HEK293 (cell line): ENCODE data around the gene METTL1.

Experiments used
- PRDM2 ChIP-seq: fragments of 450-650 bp; formaldehyde crosslinking; IDR thresholded peaks from 2 replicates; pipeline ENCODE4 v1.5.1; 2016; ENCODE audit warnings: missing biosample characterization, missing genetic modification characterization, borderline replicate concordance
- REST ChIP-seq: fragments of 450-650 bp; formaldehyde crosslinking; IDR thresholded peaks from 2 replicates; pipeline ENCODE4 v1.5.1; 2016; ENCODE audit warnings: missing biosample characterization, missing genetic modification characterization
- SCRT1 ChIP-seq: fragments of 450-650 bp; formaldehyde crosslinking; IDR thresholded peaks from 2 replicates; pipeline ENCODE4 v1.5.1; 2016; ENCODE audit warnings: missing biosample characterization, missing genetic modification characterization, borderline replicate concordance
- ZBTB11 ChIP-seq: fragments of 450-650 bp; formaldehyde crosslinking; conservative IDR thresholded peaks from 2 replicates; pipeline ENCODE4 v1.5.1; 2016; ENCODE audit warnings: low read depth, missing biosample characterization, missing genetic modification characterization
- ZBTB17 ChIP-seq: fragments of 450-650 bp; formaldehyde crosslinking; IDR thresholded peaks from 2 replicates; pipeline ENCODE4 v1.5.1; 2016; ENCODE audit warnings: missing biosample characterization, missing genetic modification characterization
- ZBTB7A ChIP-seq: fragments of 450-650 bp; formaldehyde crosslinking; IDR thresholded peaks from 2 replicates; pipeline ENCODE4 v1.5.1; 2016; ENCODE audit warnings: low read depth, missing biosample characterization, missing genetic modification characterization
- ZFHX2 ChIP-seq: fragments of 450-650 bp; formaldehyde crosslinking; conservative IDR thresholded peaks from 2 replicates; pipeline ENCODE4 v1.5.1; 2016; ENCODE audit warnings: missing biosample characterization, missing genetic modification characterization
- ZNF10 ChIP-seq: fragments of 450-650 bp; formaldehyde crosslinking; IDR thresholded peaks from 2 replicates; pipeline ENCODE4 v1.5.1; 2017; ENCODE audit warnings: missing biosample characterization, missing genetic modification characterization
- ZNF148 ChIP-seq: fragments of 450-650 bp; formaldehyde crosslinking; IDR thresholded peaks from 2 replicates; pipeline ENCODE4 v1.5.0; 2017; ENCODE audit warnings: missing biosample characterization, missing genetic modification characterization, borderline replicate concordance
- ZNF169 ChIP-seq: fragments of 450-650 bp; formaldehyde crosslinking; IDR thresholded peaks from 2 replicates; pipeline ENCODE4 v1.5.1; 2016; ENCODE audit warnings: missing biosample characterization, missing genetic modification characterization
- ZNF24 ChIP-seq: fragments of 450-650 bp; formaldehyde crosslinking; IDR thresholded peaks from 2 replicates; pipeline ENCODE4 v1.5.1; 2016; ENCODE audit warnings: missing biosample characterization, missing genetic modification characterization
- ZNF514 ChIP-seq: fragments of 450-650 bp; formaldehyde crosslinking; IDR thresholded peaks from 2 replicates; pipeline ENCODE4 v1.5.1; 2016; ENCODE audit warnings: missing biosample characterization, missing genetic modification characterization
- ZNF555 ChIP-seq: fragments of 450-650 bp; formaldehyde crosslinking; conservative IDR thresholded peaks from 2 replicates; pipeline ENCODE4 v1.5.1; 2017; ENCODE audit warnings: missing biosample characterization, mild to moderate bottlenecking, missing genetic modification characterization, inconsistent platforms
- ZNF561 ChIP-seq: fragments of 450-650 bp; IDR thresholded peaks from 2 replicates; pipeline ENCODE4 v1.5.1; 2018; ENCODE audit warnings: missing biosample characterization, missing genetic modification characterization, borderline replicate concordance
- ZNF585B ChIP-seq: fragments of 450-650 bp; formaldehyde crosslinking; IDR thresholded peaks from 2 replicates; pipeline ENCODE4 v1.5.1; 2016; ENCODE audit warnings: missing biosample characterization, missing genetic modification characterization
- ZNF707 ChIP-seq: fragments of 450-650 bp; formaldehyde crosslinking; IDR thresholded peaks from 2 replicates; pipeline ENCODE4 v1.5.1; 2016; ENCODE audit warnings: missing biosample characterization, missing genetic modification characterization
- ZNF830 ChIP-seq: fragments of 450-650 bp; IDR thresholded peaks from 2 replicates; pipeline ENCODE4 v1.5.0; 2018; ENCODE audit warnings: missing biosample characterization, missing genetic modification characterization, low read depth, mild to moderate bottlenecking, moderate library complexity
- TF ChIP-seq, protein P1 (sequence below): fragments of 450-650 bp; formaldehyde crosslinking; IDR thresholded peaks from 2 replicates; pipeline ENCODE4 v1.5.1; 2017; ENCODE audit warnings: missing biosample characterization, missing genetic modification characterization
- TF ChIP-seq, protein P2 (sequence below): fragments of 450-650 bp; formaldehyde crosslinking; IDR thresholded peaks from 2 replicates; pipeline ENCODE4 v1.5.1; 2016; ENCODE audit warnings: missing biosample characterization, missing genetic modification characterization

METTL1 gene

DNA sequence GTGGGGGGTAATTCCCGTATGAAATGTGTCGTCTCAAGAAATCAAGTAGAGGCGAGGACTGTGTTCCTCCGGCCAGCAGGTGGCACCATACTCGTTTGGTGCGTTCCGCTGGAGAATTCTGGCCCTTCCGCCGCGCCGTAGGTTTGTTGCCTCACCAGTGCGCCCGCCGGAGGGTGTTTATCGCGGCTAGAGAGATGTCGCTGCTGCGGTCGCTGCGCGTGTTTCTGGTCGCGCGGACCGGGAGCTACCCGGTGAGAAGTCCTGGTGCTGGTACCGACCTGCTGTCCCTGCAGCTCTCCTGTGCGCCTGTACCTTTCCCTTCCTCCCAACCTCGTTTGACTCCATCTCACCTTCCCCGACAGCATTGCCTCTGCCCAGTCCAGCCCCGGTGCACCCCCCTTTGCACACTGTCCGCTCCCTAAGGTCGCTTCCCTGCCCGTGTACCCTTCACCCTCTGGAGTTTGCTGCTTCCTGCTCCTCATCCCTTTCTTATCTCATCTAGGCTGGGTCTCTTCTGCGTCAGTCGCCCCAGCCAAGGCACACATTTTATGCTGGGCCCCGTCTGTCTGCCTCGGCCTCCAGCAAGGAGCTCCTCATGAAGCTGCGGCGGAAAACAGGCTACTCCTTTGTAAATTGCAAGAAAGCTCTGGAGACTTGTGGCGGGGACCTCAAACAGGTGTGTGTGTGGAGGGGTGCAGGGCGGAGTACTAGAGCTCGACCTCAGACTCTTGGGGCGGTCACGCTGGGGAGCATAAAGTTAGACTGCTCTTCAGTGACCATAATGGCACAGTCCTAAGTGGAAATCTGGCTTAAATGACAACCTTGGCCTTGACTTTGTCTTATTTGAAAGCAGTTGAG, 10.9 kb upstream of the METTL1 start, which contains the start of gene TSFM (continued):
- TF ChIP-seq ZNF148 (tag by site-specific recombination) (peak; percentile 18; the same call in 1 of the 2 replicates), ZBTB17 (peak; percentile 73), ZNF169 (tag by site-specific recombination) (no peak), ZNF585B (tag by site-specific recombination) (no peak), ZNF10 (peak; percentile 74), ZNF514 (tag by site-specific recombination) (no peak), ZNF561 (tag by site-specific recombination) (peak; percentile 95), ZNF555 (tag by site-specific recombination) (no peak), ZFHX2 (no peak), ZBTB7A (tag by site-specific recombination) (peak; percentile 67; the same call in 1 of the 2 replicates), ZNF830 (tag by site-specific recombination) (no peak), ZNF707 (tag by site-specific recombination) (no peak), REST (tag by site-specific recombination) (peak; percentile 63), PRDM2 (tag by site-specific recombination) (no peak), ZBTB11 (tag by site-specific recombination) (peak; percentile 93), ZNF24 (tag by site-specific recombination) (peak; percentile 91), SCRT1 (0 out of 2 replicates have a peak, but pooled peaks have one; percentile 27)
- TF ChIP-seq, protein P1, sequence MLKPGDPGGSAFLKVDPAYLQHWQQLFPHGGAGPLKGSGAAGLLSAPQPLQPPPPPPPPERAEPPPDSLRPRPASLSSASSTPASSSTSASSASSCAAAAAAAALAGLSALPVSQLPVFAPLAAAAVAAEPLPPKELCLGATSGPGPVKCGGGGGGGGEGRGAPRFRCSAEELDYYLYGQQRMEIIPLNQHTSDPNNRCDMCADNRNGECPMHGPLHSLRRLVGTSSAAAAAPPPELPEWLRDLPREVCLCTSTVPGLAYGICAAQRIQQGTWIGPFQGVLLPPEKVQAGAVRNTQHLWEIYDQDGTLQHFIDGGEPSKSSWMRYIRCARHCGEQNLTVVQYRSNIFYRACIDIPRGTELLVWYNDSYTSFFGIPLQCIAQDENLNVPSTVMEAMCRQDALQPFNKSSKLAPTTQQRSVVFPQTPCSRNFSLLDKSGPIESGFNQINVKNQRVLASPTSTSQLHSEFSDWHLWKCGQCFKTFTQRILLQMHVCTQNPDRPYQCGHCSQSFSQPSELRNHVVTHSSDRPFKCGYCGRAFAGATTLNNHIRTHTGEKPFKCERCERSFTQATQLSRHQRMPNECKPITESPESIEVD (tag by site-specific recombination), result no peak
- TF ChIP-seq, protein P2, sequence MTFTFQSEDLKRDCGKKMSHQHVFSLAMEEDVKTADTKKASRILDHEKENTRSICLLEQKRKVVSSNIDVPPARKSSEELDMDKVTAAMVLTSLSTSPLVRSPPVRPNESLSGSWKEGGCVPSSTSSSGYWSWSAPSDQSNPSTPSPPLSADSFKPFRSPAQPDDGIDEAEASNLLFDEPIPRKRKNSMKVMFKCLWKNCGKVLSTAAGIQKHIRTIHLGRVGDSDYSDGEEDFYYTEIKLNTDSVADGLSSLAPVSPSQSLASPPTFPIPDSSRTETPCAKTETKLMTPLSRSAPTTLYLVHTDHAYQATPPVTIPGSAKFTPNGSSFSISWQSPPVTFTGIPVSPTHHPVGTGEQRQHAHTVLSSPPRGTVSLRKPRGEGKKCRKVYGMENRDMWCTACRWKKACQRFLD, result no peak
